Neural crest cell (in vitro differentiated cells): ENCODE data around the gene SH2D3C. TPM values are rescaled to one million over a fixed set of nuclear protein-coding genes. Genes with fewer than 3 reads are reported as not detected.

Source experiments
- DNase-seq: peaks from one replicate; pipeline ENCODE4 v3.0.0; 2021; ENCODE audit warnings: low read depth, mixed read lengths, low spot score
- H3K27ac Mint-ChIP-seq: one replicate; pipeline ENCODE4 v1.8.0; 2021; ENCODE audit warnings: mild to moderate bottlenecking, mixed read lengths; ENCODE audit not compliant: unreplicated experiment
- H3K27me3 Mint-ChIP-seq: 2 replicates; pipeline ENCODE4 v1.8.0; 2021; ENCODE audit warnings: low read depth, mild to moderate bottlenecking, mixed read lengths
- H3K36me3 Mint-ChIP-seq: 2 replicates; pipeline ENCODE4 v1.8.0; 2021; ENCODE audit warnings: low read depth, mild to moderate bottlenecking, mixed read lengths
- H3K4me1 Mint-ChIP-seq: 2 replicates; pipeline ENCODE4 v1.8.0; 2021; ENCODE audit warnings: mixed read lengths
- H3K4me3 Mint-ChIP-seq: one replicate; pipeline ENCODE4 v1.8.0; 2021; ENCODE audit warnings: mild to moderate bottlenecking, mixed read lengths
- H3K9me3 Mint-ChIP-seq: 2 replicates; pipeline ENCODE4 v1.8.0; 2021; ENCODE audit warnings: mixed read lengths
- CTCF ChIP-seq: fragments of 200-600 bp; sonication (generic); conservative IDR thresholded peaks from 2 replicates; pipeline ENCODE4 v1.5.0; 2021; ENCODE audit warnings: antibody characterized with exemption, mild to moderate bottlenecking
- total RNA-seq: library from RNA; stranded (reverse); gene quantifications from 2 replicates; pipeline ENCODE4 v1.2.1, GENCODE V29; 2021

Gene SH2D3C
- total RNA-seq, 1 donor from 2014 or later: 7.2 TPM

GRCh38 chr9:127810378-127811187 is 32.1 kb upstream of the SH2D3C start:
- DNase-seq: no peak
- no peak overlapping the region for H3K4me3 Mint-ChIP-seq
- no peak for TF ChIP-seq CTCF
- H3K27me3 Mint-ChIP-seq: no peaks in the 10 kb centered on the region
- peaks cover 9% of the 10 kb centered on the region for H3K4me1 Mint-ChIP-seq
- H3K9me3 Mint-ChIP-seq: no peaks in the 10 kb centered on the region
- H3K36me3 Mint-ChIP-seq: peaks cover 5% of the 10 kb centered on the region
- H3K27ac Mint-ChIP-seq: no peak overlapping the region

- Mint-ChIP-seq H3K36me3 (peaks cover 5% of the 10 kb centered on the region), H3K9me3 (no peaks in the 10 kb centered on the region), H3K27ac (no peak overlapping the region), H3K27me3 (no peaks in the 10 kb centered on the region), H3K4me1 (peaks cover 9% of the 10 kb centered on the region), H3K4me3 (peak overlapping the region; percentile 41)
- peak; percentile 29 for DNase-seq
- TF ChIP-seq CTCF: no peak
These were observed 31.3 kb upstream of the SH2D3C start for GRCh38 chr9:127809540-127810377.

- TF ChIP-seq CTCF: no peak
- H3K36me3 Mint-ChIP-seq: peaks cover 5% of the 10 kb centered on the region
These were observed 30.6 kb upstream of the SH2D3C start for GRCh38 chr9:127809002-127809539.

GRCh38 chr9:127808347-127809001 is 30.0 kb upstream of the SH2D3C start:
- Mint-ChIP-seq H3K27ac (no peak overlapping the region), H3K27me3 (no peaks in the 10 kb centered on the region), H3K4me3 (peak overlapping the region; percentile 41), H3K36me3 (peaks cover 5% of the 10 kb centered on the region), H3K4me1 (peaks cover 1% of the 10 kb centered on the region), H3K9me3 (no peaks in the 10 kb centered on the region)
- TF ChIP-seq CTCF: no peak
- no peak for DNase-seq

More at GRCh38 chr9:127809002-127809539, 30.6 kb upstream of the SH2D3C start:
- Mint-ChIP-seq H3K4me3 (peak overlapping the region; percentile 41), H3K27me3 (no peaks in the 10 kb centered on the region), H3K27ac (no peak overlapping the region), H3K9me3 (no peaks in the 10 kb centered on the region), H3K4me1 (peaks cover 7% of the 10 kb centered on the region)
- no peak for DNase-seq

- Mint-ChIP-seq H3K27me3 (no peaks in the 10 kb centered on the region), H3K9me3 (no peaks in the 10 kb centered on the region), H3K4me1 (peaks cover 11% of the 10 kb centered on the region), H3K36me3 (peaks cover 5% of the 10 kb centered on the region), H3K4me3 (peak overlapping the region; percentile 54), H3K27ac (no peak overlapping the region)
- DNase-seq: no peak
- no peak for TF ChIP-seq CTCF
These were observed 28.4 kb upstream of the SH2D3C start for GRCh38 chr9:127806871-127807270.
